Neural progenitor cell (in vitro differentiated cells): ENCODE results near the gene DOK5.

Source experiments
- CTCF ChIP-seq: fragments of 200-600 bp; sonication (generic); IDR thresholded peaks from 2 replicates; pipeline ENCODE4 v1.5.1; 2017; ENCODE audit warnings: antibody characterized with exemption, mild to moderate bottlenecking
- EZH2 ChIP-seq: fragments of 200-600 bp; sonication (generic); IDR thresholded peaks from 2 replicates; pipeline ENCODE4 v1.6.1; 2017; ENCODE audit warnings: antibody characterized with exemption, mild to moderate bottlenecking, moderate library complexity
- EZH2phosphoT487 ChIP-seq: fragments of 200-600 bp; sonication (generic); IDR thresholded peaks from 2 replicates; pipeline ENCODE4 v1.6.1; 2017; ENCODE audit warnings: antibody characterized with exemption

- no peak for TF ChIP-seq CTCF
- TF ChIP-seq EZH2 = no peak
- no peak for TF ChIP-seq EZH2phosphoT487
Measured at GRCh38 chr20:54577637-54578036, 102.2 kb downstream of the DOK5 start.
